Head of caudate nucleus (tissue), 42 donors: ENCODE measurements around the gene MT1H.

Experiments used
- DNase-seq, 42 donors: peaks; one replicate each; pipeline versions ENCODE4 v3.0.0 to v3.0.0-alpha.2; 2020 to 2021; ENCODE audit warnings: mixed read lengths in 7 of 42
- intact Hi-C: fragments of 100-400 bp; cut with DNase I; formaldehyde crosslinking; loops from one replicate; pipeline ENCODE4 v1.15.0; 2022

The MT1H gene

DNA sequence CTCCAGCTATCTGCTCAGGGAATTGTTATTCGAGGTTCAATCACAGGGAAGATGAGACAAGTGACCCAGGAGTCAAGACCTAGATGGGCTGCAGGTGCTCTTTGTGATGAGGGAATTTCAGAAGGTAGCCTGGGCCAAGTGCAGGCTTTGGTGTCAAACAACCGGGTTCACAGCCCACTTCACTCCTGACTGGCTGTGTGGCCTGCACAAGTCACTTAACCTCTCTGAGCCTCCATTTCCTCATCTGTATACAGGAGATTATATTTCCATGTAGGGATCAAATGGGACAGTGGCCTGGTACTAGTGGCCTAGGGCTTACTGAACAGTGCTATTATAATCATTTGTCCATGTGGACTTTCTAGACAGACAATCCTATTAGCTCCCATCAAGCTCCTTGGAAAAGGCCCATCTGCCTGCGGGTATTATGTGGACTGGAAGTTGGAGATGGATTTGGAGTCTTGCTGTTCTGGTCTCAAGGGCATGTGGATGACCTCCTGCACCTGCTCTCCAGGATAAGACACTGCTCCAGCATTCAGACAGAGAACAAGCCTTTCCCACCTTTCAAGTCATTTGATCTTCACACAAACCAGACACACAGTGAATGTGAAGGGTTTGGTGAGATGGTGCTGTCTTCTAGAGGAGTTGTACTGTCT is 9.6 kb downstream of the MT1H start:
- DNase-seq = no peak
- intact Hi-C loops = no loop called here

DNA sequence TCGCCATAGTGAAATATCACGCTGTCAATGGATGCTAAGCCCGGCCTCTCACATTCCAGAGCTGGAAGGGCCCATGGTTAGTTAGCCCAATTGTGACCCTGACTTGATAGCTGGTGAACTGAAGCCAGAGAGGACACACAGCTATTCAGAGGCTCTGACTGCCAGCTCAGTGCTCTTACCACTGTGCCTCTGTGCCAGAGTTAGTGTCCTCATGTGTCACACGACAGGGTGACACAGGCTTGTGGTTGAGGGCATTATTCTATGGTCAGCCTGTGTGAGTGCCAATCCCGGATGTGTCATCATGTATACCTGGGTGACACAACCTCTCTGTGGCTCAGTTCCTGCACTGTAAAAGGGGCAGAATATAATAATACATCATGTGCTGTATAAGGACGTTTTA is 10.2 kb downstream of the MT1H start:
- no peak for DNase-seq

DNA sequence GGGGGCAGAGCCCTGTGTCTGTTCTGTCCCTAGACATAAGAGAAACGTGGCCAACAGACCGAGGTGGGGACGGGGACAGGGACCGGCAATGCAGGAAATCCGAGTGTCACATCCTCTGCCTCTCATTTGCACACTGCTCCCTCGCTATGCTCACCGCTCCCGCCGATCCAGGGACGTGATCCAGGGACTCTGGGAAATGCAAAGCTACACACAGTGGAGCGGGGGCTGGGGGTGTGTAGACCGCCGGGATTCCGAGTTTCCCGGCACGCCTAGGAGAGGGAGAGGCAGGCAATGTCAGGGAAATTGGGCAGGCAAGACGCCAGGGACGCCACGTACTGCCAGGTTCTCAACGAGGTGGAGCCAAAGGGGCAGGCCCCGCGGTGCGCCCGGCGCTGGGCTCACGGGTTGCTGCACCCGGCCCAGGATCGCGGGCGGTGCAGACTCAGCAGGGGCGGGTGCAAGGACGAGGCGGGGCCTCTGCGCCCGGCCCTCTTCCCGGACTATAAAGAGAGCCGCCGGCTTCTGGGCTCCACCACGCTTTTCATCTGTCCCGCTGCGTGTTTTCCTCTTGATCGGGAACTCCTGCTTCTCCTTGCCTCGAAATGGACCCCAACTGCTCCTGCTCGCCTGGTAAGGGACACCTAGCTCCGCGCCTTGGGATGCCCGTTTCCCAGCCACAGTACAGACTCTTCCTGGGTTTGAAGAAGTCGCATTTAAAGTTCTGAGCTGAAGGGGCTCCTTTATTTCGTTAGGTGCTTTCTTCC is 12.5 kb downstream of the MT1H start, which contains the start of gene MT1X:
Gene MT1X (plus strand): TSS at position 532 of the 764 bp plus-strand sequence. CDS start 71 bp downstream, at position 603.
- intact Hi-C loops = no loop called here
- DNase-seq = peak; percentile 75 to 98 (median 92)

More for the DNA sequence above, 10.2 kb downstream of the MT1H start:
- intact Hi-C loops = no loop called here

DNA sequence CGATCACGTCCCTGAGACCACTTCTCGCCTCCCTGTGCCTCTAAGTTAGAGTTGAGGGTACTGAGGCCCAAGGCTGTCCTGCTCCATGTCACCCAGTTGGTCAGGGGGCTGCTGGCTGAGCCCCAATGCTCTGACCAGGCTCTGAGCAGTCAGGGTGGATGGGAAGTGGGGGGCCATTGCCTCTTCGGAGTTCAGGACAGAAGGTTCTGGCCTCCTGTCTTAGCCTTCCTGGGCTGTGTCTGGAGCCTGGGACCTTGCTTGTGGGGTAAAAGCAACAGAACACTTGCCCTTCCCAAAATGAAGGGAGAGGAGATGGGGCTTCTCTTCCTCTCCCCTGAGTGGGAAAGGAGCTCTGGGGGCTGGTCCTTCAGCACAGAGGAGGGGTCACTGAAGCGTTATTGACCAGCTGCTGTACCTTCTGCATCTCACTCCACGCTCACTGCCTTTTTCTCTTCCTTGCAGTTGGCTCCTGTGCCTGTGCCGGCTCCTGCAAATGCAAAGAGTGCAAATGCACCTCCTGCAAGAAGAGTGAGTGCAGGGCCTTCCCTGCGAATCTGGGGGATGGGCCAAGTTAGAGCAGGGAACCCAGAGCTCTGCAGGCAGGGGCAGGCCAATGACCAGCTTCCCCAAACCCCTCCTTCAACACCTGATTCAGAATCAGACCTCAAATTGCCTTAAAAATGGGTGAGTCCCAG is 13.2 kb downstream of the MT1H start:
- intact Hi-C loops = no loop called here
- peak in 2 of 42 donors; percentile 15 to 55 for DNase-seq

GRCh38 chr16:56683424-56684172 is 14.0 kb downstream of the MT1H start:
- DNase-seq = peak in 2 of 42 donors; percentile 44 to 61
- intact Hi-C loops = no loop called here

DNA sequence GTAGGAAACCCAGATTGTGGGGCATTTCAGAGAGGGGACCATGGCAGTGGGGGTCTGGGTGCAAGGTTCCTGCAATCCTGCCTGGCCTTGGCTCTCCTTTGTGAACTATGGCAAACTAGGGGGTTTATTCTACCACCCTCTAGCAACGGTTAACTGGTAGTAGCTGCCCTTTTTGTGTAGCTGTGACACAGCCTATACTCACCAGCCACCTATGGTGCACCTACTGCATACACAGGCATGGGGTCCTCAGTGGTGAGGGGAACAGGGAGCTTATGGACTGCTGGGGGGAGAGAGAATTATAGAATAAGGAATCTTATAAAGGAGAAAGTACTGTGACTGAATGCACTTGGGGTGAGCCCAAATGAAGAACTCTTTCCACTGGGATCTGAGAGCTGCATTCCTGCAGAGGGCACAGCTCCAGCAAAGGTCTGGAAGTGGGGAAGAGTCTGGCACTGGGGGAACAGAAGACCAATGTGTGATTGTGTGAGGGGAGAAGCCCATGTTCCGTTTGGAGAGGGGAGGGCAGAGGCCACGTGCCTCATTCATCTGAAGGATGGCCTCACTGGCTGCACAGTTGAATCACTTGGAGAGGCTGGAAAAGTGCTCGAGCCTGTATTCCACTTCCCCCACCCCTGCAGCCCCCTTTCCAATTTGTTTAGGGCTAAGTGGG is 14.8 kb downstream of the MT1H start:
- intact Hi-C loops = no loop called here
- DNase-seq = peak in 8 of 42 donors; percentile 26 to 85 (median 37)

DNA sequence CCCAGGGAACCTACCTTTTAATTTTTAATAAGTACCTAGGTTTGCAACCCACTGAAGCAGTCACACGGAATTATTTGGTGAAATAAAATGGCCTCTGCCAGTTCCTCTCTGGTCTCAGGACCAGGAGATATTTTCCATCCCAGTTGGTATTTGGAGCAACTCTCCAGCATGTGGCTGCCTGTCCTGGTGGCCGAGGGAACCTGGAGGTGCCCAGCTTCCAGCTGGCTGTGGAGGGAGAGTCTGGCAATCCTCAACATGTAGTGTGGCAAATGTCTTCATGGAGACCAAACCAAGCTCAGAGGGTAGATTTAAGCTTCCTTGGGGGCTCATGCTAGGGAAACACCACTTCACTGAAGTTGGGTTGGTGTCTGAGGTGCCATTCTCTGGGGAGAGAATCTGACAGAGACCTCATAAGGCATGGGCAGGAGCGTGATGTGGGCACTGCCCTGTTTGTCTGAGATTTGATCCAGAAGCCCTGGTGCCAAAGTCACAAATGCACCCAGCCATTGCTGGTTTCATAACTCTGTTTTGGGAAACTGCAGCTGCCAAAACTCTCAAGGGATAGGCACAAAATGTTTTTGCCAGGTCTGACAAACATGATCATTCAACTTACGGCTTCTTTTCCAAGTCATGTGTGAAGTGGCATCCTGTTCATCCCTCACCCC is 15.4 kb downstream of the MT1H start:
- intact Hi-C loops = no loop called here
- no peak for DNase-seq

- intact Hi-C loops = no loop called here
- DNase-seq = no peak
Measured at GRCh38 chr16:56686758-56687157, 17.1 kb downstream of the MT1H start.

- intact Hi-C loops = no loop called here
- no peak for DNase-seq
Measured at GRCh38 chr16:56688762-56689161, 19.1 kb downstream of the MT1H start.

DNA sequence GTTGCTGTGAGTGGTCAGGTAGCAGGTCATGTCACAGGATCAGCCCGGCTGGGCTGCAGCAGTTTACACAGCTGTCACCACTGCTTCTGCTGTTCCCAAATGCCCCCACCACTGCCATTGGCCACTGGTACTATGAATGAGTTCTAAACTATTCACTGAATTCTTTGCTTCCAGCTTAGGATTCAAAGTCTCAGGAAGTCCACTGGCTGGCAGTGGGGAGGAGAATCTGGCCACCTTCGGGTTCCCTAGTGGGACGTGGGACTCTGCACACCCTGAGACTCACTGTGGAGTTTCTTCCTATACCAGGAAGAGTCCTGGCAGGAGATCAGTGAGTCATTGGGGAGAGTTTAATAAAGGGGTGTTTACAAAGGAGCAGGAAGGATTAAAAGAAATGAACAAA is 19.6 kb downstream of the MT1H start:
- intact Hi-C loops = no loop called here

GRCh38 chr16:56690420-56691122 is 21.0 kb downstream of the MT1H start:
- DNase-seq = no peak
- intact Hi-C loops = no loop called here

More for the DNA sequence above, 19.6 kb downstream of the MT1H start:
- DNase-seq = no peak

GRCh38 chr16:56691885-56692284 is 22.3 kb downstream of the MT1H start:
- no peak for DNase-seq
- intact Hi-C loops = no loop called here

DNA sequence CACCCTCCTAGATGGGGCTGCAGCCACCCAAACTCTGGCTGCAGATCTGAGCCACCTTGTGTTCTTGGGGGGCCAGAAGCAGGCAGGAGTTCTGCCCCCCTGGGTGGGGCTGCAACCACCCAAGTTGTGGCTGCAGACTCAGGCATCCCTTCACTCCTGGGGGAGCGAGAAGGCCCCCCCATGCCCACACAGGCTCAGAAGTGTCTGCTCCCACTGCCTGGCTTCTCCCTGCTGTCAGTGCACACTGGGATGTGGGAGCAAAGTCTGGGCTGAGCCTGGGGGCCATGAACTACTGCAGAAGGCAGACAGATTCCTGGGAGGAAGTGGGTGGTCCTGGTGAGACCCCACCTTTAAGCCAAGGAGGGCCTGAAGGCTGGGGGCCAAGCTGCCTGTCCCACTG is 25.6 kb downstream of the MT1H start:
- DNase-seq = no peak
- intact Hi-C loops = no loop called here

GRCh38 chr16:56697456-56698155 is 28.0 kb downstream of the MT1H start:
- intact Hi-C loops = no loop called here
- no peak for DNase-seq

DNA sequence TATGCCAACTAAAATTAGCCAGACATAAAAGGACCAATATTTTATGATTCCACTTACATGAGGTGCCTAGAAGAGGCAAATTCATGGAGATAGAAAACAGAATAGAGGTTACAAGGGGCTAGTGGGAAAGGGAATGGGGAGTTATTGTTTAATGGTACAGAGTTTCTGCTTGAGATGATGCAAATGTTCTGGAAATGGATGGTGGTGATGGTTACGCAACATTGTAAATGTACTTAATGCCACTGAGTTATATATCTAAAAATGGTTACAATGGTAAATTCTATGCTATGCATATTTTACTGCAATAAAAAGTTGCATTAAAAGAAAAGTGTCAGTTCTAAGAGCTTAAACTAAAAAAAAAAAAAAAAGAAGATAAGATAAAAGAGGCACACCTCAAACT is 30.6 kb downstream of the MT1H start:
- no peak for DNase-seq
- intact Hi-C loops = loop anchor here (5.0 kb wide), 2 partner anchors 98 to 188 kb away; no protein-coding TSS in a partner anchor

- DNase-seq = peak in 1 of 42 donors; percentile 32
- intact Hi-C loops = loop anchor here (5.0 kb wide), 2 partner anchors 98 to 188 kb away; no protein-coding TSS in a partner anchor
Measured at GRCh38 chr16:56700631-56701030, 31.0 kb downstream of the MT1H start.

DNA sequence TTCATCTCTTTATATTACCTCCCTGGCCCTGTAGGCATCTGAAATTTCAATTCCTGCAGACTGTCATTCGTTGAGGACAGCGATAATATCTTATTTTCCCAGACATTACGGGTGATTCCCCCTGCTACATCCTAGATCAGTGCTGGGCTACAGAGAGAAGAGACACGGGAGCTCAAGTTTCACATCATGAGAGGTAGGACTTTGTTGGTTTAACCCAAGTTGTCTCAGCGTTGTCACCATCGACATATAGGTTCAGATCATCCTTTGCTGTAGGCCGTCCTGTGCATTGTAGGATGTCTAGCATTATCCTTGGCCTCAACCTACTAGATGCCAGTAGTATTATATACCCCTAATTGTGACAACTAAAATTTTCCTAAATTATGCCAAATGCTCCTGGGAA is 31.9 kb downstream of the MT1H start:
- intact Hi-C loops = loop anchor here (5.0 kb wide), 2 partner anchors 99 to 189 kb away; no protein-coding TSS in a partner anchor
- DNase-seq = peak in 1 of 42 donors; percentile 28
